Large intestine (tissue), 3 donors: ENCODE measurements around the gene BICDL1. TPM values are rescaled to one million over a fixed set of nuclear protein-coding genes. Genes with fewer than 3 reads are reported as not detected.
"Not testable (repeated sequence)": the region's sequence is repeated elsewhere in the genome, so short reads cannot be mapped to it uniquely, and the experiment has no call there.

Source experiments
- DNase-seq, 2 donors: peaks; one replicate each; pipeline versions ENCODE4 v3.0.0 to v3.0.0-alpha.2; 2013
- H3K27ac ChIP-seq: one replicate; pipeline ENCODE4 v1.5.1; 2013; ENCODE audit warnings: low read length
- H3K27me3 ChIP-seq: 2 replicates; pipeline ENCODE4 v1.6.1; 2013; ENCODE audit warnings: low read length; ENCODE audit not compliant: control insufficient read depth, insufficient read depth
- H3K36me3 ChIP-seq: 2 replicates; pipeline ENCODE4 v1.6.1; 2013; ENCODE audit warnings: low read length; ENCODE audit not compliant: control insufficient read depth, insufficient read depth
- H3K4me1 ChIP-seq: one replicate; pipeline ENCODE4 v1.6.1; 2013; ENCODE audit warnings: low read length; ENCODE audit not compliant: control insufficient read depth, insufficient read depth
- H3K4me3 ChIP-seq: one replicate; pipeline ENCODE4 v1.5.1; 2013; ENCODE audit warnings: low read length
- H3K9me3 ChIP-seq: one replicate; pipeline ENCODE4 v1.6.1; 2013; ENCODE audit warnings: mild to moderate bottlenecking, low read depth, low read length, moderate library complexity; ENCODE audit not compliant: control insufficient read depth
- WGBS: methylation state at CpG from one replicate; pipeline ENCODE4 v1.1.5; 2013; ENCODE audit warnings: low lambda C conversion rate; ENCODE audit not compliant: insufficient coverage; 5-methylcytosine and 5-hydroxymethylcytosine counted together
- polyA plus RNA-seq: library from polyadenylated mRNA; unstranded; fragments of 120-200 nt; gene quantifications from one replicate; pipeline ENCODE4 v1.2.1, GENCODE V29; 2013

Gene BICDL1
- polyA plus RNA-seq, 1 donor: 14.9 TPM

DNA sequence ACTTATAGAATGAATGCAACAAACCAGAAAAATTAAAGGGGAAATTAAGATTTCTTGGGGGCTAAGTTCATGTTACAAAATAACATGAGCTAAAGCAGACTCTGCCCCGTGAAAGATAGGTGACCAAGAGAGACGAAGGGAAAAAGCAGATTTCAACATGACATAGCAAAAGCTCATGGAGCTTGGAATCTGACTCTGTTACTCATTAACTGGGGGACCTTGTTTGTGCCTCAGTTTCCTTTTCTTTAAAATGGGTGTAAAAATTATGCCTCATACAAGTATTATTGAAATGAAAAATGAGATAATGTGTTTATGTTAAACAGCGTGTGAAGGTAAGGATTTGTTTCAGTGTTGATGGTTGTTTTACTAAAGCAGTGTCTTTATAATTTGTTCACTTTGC, 11.5 kb downstream of the BICDL1 start:
- Histone ChIP-seq H3K27ac (peak overlapping the region; percentile 72), H3K9me3 (no peaks in the 10 kb centered on the region), H3K27me3 (no peaks in the 10 kb centered on the region), H3K36me3 (no peaks in the 10 kb centered on the region), H3K4me3 (no peak overlapping the region), H3K4me1 (peaks cover 9% of the 10 kb centered on the region)
- 73% methylated on average over 2 of the region's 3 CpGs for WGBS
- peak; percentile 70 to 78 for DNase-seq

DNA sequence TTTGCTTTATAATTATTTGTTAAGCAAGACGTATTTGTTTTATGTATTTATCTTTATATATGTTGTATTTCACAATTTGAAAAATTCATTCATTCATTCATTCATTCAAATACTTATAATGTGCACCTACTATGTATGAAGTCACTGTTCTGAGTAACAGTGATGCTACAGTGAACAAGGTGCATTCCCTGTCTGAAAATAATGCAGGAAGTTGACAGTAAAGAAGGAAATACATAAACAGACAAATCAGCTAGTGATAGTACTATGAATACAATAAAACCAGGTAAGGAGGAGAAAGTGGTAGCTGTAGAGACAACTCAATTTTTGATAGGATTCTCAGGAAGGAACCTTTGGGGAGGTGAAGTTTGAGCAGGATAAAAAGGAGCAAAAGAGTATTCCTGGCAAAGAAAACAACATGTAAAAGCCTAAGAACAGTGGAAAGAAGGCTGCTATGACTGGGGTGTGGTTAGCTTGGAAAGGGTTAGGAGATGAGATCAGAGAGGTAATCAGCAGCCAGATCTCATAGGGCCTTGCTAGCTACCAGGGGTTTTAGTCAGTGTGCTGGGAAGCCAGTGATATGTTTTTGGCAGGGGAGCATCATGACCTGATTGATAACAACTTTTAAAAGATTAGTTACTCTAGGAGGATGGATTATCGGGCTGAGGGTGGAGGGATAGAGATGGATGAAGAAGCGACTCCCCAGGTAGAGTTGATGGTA, 17.4 kb downstream of the BICDL1 start:
- Histone ChIP-seq H3K4me3 (no peak overlapping the region), H3K27me3 (no peaks in the 10 kb centered on the region), H3K9me3 (no peaks in the 10 kb centered on the region), H3K27ac (no peak overlapping the region), H3K4me1 (no peaks in the 10 kb centered on the region), H3K36me3 (no peaks in the 10 kb centered on the region)
- WGBS: 100% methylated on average over 1 of the region's 3 CpGs
- no peak for DNase-seq

DNA sequence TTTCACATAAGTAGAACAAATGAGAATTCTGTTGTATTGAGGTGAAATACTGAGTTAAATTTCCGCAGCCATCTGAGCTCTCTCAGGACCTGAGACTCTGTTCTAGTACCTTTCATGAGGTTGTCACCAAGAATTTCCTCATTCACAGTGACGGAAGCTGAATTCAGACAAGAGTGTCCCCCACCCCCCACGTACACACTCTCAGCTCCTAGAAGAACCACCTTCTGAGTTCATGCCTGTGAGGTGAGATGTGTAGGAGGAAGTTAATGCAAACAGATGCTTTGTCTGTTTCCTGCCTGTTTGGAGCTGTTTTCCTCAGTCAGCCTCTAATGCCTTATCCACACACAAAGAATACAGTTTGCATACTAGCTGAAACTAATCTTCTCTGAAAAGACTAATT, 18.2 kb downstream of the BICDL1 start:
- Histone ChIP-seq H3K27me3 (no peaks in the 10 kb centered on the region), H3K36me3 (no peaks in the 10 kb centered on the region), H3K4me1 (no peaks in the 10 kb centered on the region), H3K27ac (no peak overlapping the region), H3K4me3 (no peak overlapping the region), H3K9me3 (no peaks in the 10 kb centered on the region)
- no peak for DNase-seq
- no CpG with 5 or more reads among the region's 3 CpGs for WGBS

DNA sequence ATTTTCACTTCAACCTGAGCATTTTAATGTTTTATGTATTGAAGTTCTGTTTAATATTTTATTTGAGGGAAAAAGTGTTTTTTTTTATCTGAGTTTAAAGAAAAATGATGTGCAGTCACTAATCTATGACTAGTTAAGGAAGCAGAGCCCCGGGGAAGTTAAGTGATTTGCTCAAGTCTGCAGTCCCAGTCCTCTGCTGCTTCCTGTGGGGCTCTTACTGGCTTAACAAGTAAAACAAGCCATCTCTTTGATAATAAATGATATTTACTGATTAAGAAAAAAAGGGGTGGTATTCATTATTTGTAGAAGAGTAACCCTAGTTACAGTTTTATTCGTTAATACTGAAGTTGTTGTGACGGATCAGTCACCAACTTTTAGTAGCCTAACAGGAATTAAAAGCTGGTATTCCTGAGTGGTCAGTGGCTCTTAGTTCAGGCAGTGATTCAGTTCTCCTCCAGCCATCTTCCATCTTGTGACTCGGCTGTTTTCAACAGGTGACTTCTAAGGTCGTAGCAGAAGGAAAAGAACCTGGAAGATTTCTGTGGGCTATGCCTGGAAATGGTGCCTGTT, 21.7 kb downstream of the BICDL1 start:
- H3K27me3 ChIP-seq: no peaks in the 10 kb centered on the region
- H3K4me1 ChIP-seq: no peaks in the 10 kb centered on the region
- H3K9me3 ChIP-seq: no peaks in the 10 kb centered on the region
- H3K4me3 ChIP-seq: no peak overlapping the region
- 79% methylated on average over 2 of the region's 5 CpGs for WGBS
- no peak for DNase-seq
- no peaks in the 10 kb centered on the region for H3K36me3 ChIP-seq
- H3K27ac ChIP-seq: no peak overlapping the region

DNA sequence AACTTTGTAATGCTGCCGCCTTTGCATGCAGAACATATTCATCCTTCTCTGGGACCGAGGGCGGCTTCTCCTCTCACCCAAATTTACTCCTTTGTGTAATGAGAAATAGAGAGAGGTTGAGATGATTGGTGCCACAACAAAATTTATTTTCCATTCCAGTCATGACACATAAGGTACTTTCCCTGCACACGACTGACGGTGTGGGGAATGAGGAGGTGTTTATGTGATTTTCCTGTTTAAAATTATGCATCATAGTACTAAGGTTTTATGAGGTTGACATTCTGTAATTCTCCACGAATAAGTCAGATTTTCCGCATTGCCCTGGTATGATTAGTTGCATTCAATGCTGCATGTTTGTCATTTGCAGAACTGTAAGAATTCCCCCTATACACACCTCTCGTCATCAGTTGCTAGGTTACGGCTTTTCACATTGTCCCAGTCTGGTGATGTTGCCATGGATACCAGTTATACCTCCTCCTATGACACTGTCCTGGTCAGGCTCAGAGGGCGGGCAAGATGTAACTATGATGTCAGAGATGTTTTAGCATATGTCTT, 23.1 kb downstream of the BICDL1 start:
- no peak overlapping the region for H3K4me3 ChIP-seq
- no peak for DNase-seq
- H3K9me3 ChIP-seq: no peaks in the 10 kb centered on the region
- H3K27me3 ChIP-seq: no peaks in the 10 kb centered on the region
- no peaks in the 10 kb centered on the region for H3K36me3 ChIP-seq
- WGBS: 85% methylated on average over 2 of the region's 10 CpGs
- H3K4me1 ChIP-seq: no peaks in the 10 kb centered on the region
- H3K27ac ChIP-seq: no peak overlapping the region

DNA sequence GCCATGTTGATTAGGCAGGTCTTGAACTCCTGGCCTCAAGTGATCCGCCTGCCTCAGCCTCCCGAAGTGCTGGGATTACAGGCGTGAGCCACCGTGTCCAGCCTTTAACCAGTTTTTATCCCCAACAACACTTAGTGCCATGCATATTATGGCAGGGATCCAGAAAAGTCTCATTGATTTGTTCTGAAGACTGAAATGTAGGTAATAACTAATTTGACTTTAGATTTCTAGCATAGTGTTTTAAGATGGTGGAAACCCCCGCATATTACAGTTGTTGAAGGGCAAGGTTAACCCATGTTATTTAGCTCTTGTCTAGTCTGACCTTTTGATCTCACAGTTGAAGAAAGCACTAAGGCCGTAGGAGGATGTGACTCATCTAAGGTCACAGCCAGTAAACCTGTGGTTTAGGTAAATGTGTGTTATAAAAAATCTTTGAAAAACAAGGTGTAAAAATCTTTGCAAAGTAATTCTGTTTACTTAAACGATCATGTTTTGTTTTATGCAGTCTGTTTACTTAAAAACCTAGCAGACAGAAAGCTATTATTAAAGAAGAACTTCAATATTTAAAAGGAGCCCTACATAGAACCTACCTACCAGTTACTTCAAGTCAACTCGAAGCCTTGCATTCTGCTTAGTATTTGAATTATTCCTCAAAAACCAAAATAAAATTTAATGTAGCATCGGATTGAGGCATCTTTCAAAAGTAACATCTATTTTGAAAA, 24.8 kb downstream of the BICDL1 start:
- 71% methylated on average over 2 of the region's 9 CpGs for WGBS
- Histone ChIP-seq H3K4me1 (no peaks in the 10 kb centered on the region), H3K36me3 (no peaks in the 10 kb centered on the region), H3K27ac (no peak overlapping the region), H3K27me3 (no peaks in the 10 kb centered on the region), H3K4me3 (no peak overlapping the region), H3K9me3 (no peaks in the 10 kb centered on the region)
- DNase-seq: no peak

DNA sequence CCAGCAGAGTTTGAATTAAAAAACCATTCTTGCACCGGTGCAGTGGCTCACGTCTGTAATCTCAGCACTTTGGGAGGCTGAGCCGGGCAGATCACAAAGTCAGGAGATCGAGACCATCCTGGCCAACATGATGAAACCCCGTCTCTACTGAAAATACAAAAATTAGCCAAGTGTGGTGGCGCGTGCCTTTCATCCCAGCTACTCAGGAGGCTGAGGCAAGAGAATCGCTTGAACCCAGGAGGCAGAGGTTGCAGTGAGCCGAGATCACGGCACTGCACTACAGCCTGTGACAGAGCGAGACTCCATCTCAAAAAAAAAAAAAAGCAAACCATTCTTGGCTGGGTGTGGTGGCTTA, 25.3 kb downstream of the BICDL1 start:
- WGBS: no CpG with 5 or more reads among the region's 11 CpGs
- not testable (repeated sequence) for H3K27ac ChIP-seq, H3K4me3 ChIP-seq

DNA sequence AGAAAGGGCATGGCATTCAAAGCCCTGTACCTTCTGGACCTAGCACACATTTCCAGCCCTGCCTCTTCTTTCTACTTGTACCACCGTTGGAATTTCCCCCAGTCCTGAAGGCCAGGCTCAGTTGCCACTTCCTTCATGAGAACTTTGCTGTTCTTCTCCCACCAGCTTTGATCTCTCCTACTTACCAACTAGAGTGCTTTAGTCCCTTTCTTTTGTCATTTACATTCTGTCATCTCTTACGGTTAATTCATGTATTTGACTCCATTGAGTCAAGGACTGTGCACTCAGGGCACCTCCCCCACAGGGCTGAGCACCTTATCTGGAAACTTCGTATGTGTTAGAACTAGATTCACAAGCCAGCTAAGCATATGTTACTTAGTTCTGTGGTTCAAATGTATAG, 26.3 kb downstream of the BICDL1 start:
- Histone ChIP-seq H3K4me1 (no peaks in the 10 kb centered on the region), H3K9me3 (no peaks in the 10 kb centered on the region), H3K27ac (no peak overlapping the region), H3K27me3 (no peaks in the 10 kb centered on the region), H3K36me3 (no peaks in the 10 kb centered on the region), H3K4me3 (no peak overlapping the region)
- no peak for DNase-seq
- WGBS: no CpG with 5 or more reads among the region's 3 CpGs

More for the DNA sequence above, 25.3 kb downstream of the BICDL1 start:
- not testable (repeated sequence) for H3K36me3 ChIP-seq, H3K9me3 ChIP-seq, DNase-seq, H3K27me3 ChIP-seq, H3K4me1 ChIP-seq

DNA sequence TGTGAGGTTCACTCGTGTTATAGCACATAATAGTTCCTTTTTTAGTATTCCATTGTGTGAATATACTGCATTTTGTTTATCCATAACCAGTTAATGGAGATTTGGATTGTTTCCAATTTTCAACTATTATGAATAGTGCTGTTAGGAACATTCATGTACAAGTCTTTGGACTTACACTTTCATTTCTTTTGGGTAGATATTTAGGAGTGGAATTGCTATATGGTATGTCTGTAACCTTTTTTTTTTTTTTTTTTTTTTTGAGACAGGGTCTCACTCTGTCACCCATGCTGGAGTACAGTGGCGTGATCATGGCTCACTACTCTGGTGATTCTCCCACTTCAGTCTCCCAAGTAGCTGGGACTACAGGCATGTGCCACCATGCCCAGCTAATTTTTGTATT, 27.2 kb downstream of the BICDL1 start:
- not testable (repeated sequence) for H3K27ac ChIP-seq, H3K27me3 ChIP-seq, H3K4me1 ChIP-seq, H3K4me3 ChIP-seq, DNase-seq, H3K36me3 ChIP-seq, H3K9me3 ChIP-seq
- 83% methylated on average over 1 of the region's 2 CpGs for WGBS

DNA sequence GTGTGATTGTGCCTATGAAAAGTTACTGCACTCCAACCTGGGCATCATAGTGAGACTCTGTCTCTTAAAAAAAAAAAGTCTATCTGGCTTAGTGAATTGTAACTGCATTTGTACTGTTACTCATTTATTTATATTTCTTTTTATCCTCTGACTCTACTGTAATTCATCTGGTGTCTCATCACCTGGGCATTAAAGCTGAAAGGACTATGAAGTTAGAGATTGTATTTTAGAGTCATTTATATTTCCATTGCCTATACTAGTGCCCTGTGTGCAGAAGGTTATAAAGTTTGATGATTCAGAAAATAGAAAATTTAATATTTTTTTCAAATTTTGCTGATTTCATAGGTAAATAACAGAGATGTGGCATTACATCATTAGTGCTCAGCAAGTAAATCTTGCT, 30.2 kb downstream of the BICDL1 start:
- no peak for DNase-seq
- no peaks in the 10 kb centered on the region for H3K36me3 ChIP-seq

More for the DNA sequence above, 30.2 kb downstream of the BICDL1 start:
- no peaks in the 10 kb centered on the region for H3K27me3 ChIP-seq
- H3K27ac ChIP-seq: no peak overlapping the region
- H3K4me1 ChIP-seq: no peaks in the 10 kb centered on the region
- H3K9me3 ChIP-seq: no peaks in the 10 kb centered on the region
- H3K4me3 ChIP-seq: no peak overlapping the region
